Measurements from ENCODE around the gene HOXA9. TPM values are rescaled to one million over a fixed set of nuclear protein-coding genes. Genes with fewer than 3 reads are reported as not detected.

HOXA9 gene
- total RNA-seq, 1 donor from 2014 or later, result not detected

DNA sequence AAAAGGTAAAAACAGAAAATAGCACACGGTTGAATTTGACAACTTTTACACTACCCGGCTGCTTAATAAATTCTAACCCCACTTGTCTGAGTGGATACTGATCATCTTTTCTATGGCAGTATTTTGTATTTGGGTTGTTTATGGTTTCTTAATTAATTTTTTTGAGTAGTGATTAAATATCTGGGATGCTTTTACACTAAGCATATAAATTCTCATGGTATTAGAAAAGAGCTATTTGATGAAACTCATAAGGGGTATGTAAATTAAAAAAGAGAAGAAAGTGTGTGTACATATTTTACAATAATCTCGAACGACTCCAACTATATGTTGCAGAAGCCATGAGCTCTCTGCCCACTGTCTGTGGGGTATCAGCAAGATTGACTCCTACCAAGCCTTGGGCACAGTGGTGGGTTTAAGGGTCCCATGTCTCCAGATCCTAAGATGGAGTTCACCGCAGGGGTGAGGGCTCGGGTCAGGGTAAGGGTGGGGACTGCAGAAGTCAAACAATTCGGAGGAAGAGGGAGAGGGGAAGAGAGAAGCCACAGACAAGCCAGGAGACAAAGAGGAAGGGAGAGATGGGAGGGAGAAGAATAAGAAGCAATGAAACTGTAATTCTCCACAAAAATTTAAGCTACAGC lies 42.1 kb upstream of the HOXA9 start:
- no peak for DNase-seq (ENCODE audit: low spot score in 2 of 2)
- H3K27me3 ChIP-seq, result peaks cover 30% of the 10 kb centered on the region
- H3K4me1 ChIP-seq, result peaks cover 10% of the 10 kb centered on the region in 2 donors
- no peaks in the 10 kb centered on the region for H3K36me3 ChIP-seq
- intact Hi-C loops (cut with DNase I), result loop anchor here (10.0 kb wide), 1 partner anchor 367 kb away; no protein-coding TSS in a partner anchor
- TF ChIP-seq, protein P1, sequence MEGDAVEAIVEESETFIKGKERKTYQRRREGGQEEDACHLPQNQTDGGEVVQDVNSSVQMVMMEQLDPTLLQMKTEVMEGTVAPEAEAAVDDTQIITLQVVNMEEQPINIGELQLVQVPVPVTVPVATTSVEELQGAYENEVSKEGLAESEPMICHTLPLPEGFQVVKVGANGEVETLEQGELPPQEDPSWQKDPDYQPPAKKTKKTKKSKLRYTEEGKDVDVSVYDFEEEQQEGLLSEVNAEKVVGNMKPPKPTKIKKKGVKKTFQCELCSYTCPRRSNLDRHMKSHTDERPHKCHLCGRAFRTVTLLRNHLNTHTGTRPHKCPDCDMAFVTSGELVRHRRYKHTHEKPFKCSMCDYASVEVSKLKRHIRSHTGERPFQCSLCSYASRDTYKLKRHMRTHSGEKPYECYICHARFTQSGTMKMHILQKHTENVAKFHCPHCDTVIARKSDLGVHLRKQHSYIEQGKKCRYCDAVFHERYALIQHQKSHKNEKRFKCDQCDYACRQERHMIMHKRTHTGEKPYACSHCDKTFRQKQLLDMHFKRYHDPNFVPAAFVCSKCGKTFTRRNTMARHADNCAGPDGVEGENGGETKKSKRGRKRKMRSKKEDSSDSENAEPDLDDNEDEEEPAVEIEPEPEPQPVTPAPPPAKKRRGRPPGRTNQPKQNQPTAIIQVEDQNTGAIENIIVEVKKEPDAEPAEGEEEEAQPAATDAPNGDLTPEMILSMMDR (IDR thresholded peaks at IDR 0.05), result no peak
- H3K4me3 ChIP-seq, result no peak overlapping the region
- H3K27ac ChIP-seq, result no peak overlapping the region
- H3K9me3 ChIP-seq, result no peaks in the 10 kb centered on the region

DNA sequence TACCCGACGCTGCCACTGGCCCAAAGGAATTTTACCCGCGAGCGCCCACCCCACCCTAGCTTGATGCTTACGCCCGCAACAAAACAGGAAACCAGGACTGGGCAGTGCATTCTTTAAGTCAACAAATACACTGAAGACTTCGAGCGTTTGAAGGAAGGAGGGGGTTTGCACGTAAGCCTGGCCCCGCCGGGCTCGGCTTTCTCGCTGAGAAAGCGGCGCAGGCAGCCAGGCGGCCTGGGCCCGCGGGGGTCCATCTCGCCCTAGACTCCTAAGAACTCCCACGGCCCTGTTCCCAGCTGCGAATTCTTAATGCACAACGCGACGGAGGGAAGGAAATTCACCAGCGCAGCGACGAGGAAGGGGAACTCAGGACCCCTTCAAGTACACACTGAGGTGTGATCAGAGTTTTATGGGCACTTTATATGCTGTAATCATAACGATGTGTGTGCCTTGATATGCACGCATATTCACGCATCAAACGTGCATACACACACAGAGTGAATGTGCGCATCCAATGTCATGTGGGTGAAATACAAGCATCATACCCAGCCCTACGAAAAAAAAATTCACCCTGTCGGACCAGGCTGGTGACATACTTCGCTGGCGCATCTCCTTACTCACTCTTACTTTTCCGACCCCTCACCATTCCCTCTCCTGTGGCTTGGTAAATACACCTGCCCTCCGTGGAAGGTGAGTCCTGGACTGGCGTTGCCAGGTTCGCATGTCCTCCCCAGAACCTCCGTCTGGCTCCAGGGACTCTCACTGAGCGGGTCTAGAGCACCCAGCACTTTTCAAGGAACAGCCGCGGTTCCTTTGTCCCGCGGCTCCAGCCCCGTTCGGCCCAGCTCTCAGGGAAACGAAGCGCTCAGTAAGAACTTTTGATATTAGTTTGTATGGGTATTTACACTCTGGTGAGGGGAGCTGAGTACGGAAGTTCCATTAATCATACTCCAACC lies 40.3 kb upstream of the HOXA9 start:
- DNase-seq (ENCODE audit: low spot score in 2 of 2), result no peak
- peak overlapping the region in 1 of 2 donors; percentile 45 for H3K4me3 ChIP-seq
- peaks cover 10 to 11% of the 10 kb centered on the region in 2 donors for H3K4me1 ChIP-seq
- no peaks in the 10 kb centered on the region for H3K9me3 ChIP-seq
- H3K36me3 ChIP-seq, result no peaks in the 10 kb centered on the region
- intact Hi-C loops (cut with DNase I), result loop anchor here (10.0 kb wide), 1 partner anchor 369 kb away; no protein-coding TSS in a partner anchor
- peaks cover 49% of the 10 kb centered on the region for H3K27me3 ChIP-seq
- TF ChIP-seq, protein P1 (IDR thresholded peaks at IDR 0.05), result no peak
- H3K27ac ChIP-seq, result no peak overlapping the region

DNA sequence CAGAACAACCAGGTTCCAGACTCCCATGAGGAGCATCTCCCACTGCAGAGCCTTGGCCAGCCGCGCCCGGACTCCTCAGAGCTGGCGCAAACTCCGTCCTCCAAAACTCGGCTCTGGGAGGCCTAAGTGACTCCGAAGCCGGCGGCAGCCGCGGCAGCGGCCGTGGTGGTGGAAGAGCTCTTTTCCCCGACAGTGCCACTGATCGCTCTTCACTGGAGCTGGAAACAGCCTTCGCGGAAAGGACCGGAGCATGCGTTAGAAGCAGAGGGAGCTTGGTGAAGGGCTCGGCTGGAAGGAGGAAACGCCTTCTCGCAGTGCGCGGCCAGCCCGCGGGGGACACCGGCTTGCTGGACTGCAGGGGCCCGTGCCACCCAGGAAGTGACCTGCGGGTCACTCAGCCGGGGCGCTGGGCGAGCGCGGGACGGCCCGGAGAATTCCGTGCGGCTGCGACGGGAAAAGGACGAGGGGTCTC lies 39.5 kb upstream of the HOXA9 start:
- Histone ChIP-seq H3K9me3 (no peaks in the 10 kb centered on the region), H3K4me3 (peak overlapping the region in 1 of 2 donors; percentile 45), H3K36me3 (no peaks in the 10 kb centered on the region), H3K27ac (no peak overlapping the region), H3K27me3 (peaks cover 54% of the 10 kb centered on the region), H3K4me1 (peaks cover 14 to 15% of the 10 kb centered on the region in 2 donors)
- DNase-seq (ENCODE audit: low spot score in 2 of 2), result no peak
- intact Hi-C loops (cut with DNase I), result loop anchor here (5.0 to 10.0 kb wide), 2 partner anchors 370 to 817 kb away; no protein-coding TSS in a partner anchor
- TF ChIP-seq, protein P1 (IDR thresholded peaks at IDR 0.05), result no peak

DNA sequence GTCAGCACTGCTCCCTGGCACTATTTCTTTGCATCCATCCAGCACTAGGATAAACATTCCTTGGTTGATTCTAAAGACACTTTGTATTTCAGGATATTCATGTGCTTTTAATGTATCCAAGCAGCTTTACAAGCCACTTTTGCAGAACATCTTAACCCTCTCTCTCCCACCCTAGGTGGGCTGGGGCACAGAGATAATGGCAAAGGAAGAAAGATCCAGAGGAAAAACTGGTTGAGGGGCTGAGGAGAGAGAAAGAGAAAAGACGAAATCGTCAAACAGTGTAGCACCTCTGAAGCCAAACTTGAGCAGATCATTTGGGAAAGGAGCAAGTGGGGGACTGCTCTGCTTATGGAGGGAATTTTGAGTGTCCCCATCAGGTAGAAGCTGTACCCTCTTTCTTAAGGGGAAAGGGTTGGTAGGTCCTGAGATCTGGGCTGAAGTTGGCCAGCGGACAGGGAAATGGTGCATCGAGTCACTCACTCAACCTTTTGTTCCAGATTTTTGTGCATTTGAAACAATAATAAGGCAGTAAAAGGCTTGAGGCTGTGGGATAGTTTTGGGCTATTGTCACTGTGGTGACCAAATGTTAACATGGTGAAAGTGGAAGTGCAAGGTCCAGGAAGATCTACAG lies 38.7 kb upstream of the HOXA9 start:
- intact Hi-C loops (cut with DNase I), result loop anchor here (5.0 to 10.0 kb wide), 2 partner anchors 371 to 818 kb away; no protein-coding TSS in a partner anchor

More for the DNA sequence above, 38.7 kb upstream of the HOXA9 start:
- Histone ChIP-seq H3K27me3 (peaks cover 56% of the 10 kb centered on the region), H3K4me1 (peaks cover 16 to 18% of the 10 kb centered on the region in 2 donors), H3K36me3 (no peaks in the 10 kb centered on the region), H3K9me3 (no peaks in the 10 kb centered on the region), H3K27ac (no peak overlapping the region), H3K4me3 (no peak overlapping the region)
- TF ChIP-seq, protein P1 (IDR thresholded peaks at IDR 0.05), result no peak
- DNase-seq (ENCODE audit: low spot score in 2 of 2), result no peak
